IPS DF 6.9 (cell line): ENCODE results near the gene APOBEC3H.

ENCODE experiments used
- DNase-seq: peaks from one replicate; pipeline ENCODE4 v3.0.0-alpha.2; 2013; ENCODE audit warnings: low read depth, low spot score
- H3K27ac ChIP-seq: one replicate; pipeline ENCODE4 v1.5.1; 2013; ENCODE audit warnings: low read length, control low read depth
- H3K27me3 ChIP-seq: 2 replicates; pipeline ENCODE4 v1.6.1; 2013; ENCODE audit warnings: mild to moderate bottlenecking, low read length; ENCODE audit not compliant: control insufficient read depth, insufficient read depth
- H3K36me3 ChIP-seq: 2 replicates; pipeline ENCODE4 v1.6.1; 2013; ENCODE audit warnings: low read length; ENCODE audit not compliant: control insufficient read depth, insufficient read depth
- H3K4me1 ChIP-seq: 2 replicates; pipeline ENCODE4 v1.6.1; 2013; ENCODE audit warnings: low read length; ENCODE audit not compliant: control insufficient read depth, insufficient read depth
- H3K4me3 ChIP-seq: 2 replicates; pipeline ENCODE4 v1.5.1; 2013; ENCODE audit warnings: mild to moderate bottlenecking, low read length
- H3K9me3 ChIP-seq: 2 replicates; pipeline ENCODE4 v1.6.1; 2013; ENCODE audit warnings: low read length, inconsistent platforms; ENCODE audit not compliant: control insufficient read depth, insufficient read depth
- WGBS: extraction: QIAGEN DNeasy Blood & Tissue Kit; methylation state at CpG from one replicate; pipeline ENCODE4 v1.1.7; 2013; ENCODE audit warnings: mixed read lengths, missing lambda C conversion rate; ENCODE audit not compliant: insufficient read length, insufficient coverage; 5-methylcytosine and 5-hydroxymethylcytosine counted together

The APOBEC3H gene

DNA sequence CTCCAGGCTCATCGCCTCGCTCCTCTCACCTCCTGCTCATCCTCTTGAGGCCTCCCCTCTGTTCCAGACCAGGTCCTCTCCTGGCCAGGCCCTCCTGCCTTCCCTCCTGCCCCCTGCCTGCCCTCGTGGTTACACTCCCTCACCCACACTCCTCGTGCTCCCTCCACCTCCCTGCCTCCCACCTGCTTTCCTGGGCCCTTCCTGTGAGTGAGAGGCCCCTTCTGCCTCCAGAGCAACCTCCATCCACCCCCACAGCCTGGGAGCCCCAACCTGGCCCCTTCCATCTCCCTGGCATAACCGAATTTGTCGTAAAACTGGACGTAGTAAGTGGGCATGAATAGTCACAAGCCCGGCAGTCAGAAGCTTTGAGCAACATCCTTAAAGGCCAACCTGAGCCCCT lies 15.4 kb upstream of the APOBEC3H start:
- no CpG with 5 or more reads among the region's 8 CpGs for WGBS
- H3K27ac ChIP-seq: no peak overlapping the region
- no peaks in the 10 kb centered on the region for H3K9me3 ChIP-seq
- H3K36me3 ChIP-seq: no peaks in the 10 kb centered on the region
- no peaks in the 10 kb centered on the region for H3K27me3 ChIP-seq
- H3K4me3 ChIP-seq: no peak overlapping the region
- H3K4me1 ChIP-seq: peaks cover 1% of the 10 kb centered on the region; the same call in 1 of the 2 replicates
- DNase-seq: no peak

DNA sequence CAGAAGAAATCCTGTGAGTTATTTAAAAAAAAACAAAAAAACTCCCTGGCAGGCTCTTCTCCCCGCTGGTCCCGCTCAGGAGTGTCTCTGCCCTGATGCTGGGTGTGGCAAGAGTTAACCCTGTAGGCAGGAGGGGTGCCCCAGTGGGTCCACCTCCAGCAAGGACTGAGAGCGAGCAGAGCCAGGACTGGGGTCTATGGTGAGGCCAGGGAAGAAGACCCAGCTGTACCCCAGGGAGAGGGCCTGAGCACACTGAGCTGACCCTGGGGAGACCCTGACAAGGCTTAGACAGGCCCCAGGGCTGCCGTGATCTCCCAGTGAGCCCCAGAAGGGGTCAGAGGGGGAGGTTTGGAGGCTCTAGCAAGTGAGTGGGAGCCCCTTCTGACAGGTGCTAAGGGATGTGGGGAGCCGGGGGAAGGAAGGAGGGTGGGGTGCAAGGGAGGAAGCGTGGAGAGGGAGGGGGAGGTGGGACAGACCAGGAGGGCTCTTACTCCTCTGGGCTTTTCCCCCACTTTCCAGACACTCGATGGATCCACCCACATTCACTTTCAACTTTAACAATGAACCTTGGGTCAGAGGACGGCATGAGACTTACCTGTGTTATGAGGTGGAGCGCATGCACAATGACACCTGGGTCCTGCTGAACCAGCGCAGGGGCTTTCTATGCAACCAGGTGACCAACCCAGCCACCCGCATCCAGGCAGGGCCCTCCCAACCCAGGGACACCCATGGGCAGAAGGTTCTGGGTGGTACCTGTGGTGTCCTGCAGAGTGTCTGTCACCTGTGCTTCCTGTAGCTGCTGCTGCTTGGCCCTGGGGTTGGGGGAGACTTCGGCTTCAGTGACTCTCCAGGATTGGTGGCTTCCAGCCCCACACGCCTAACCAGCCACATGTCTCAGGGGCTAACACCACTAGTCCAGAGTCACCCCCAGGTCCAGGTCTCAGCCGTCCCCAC lies 13.6 kb upstream of the APOBEC3H start:
- no CpG with 5 or more reads among the region's 14 CpGs for WGBS
- DNase-seq: no peak
- Histone ChIP-seq H3K27me3 (no peaks in the 10 kb centered on the region), H3K27ac (no peak overlapping the region), H3K36me3 (no peaks in the 10 kb centered on the region), H3K4me3 (no peak overlapping the region), H3K9me3 (no peaks in the 10 kb centered on the region), H3K4me1 (peaks cover 2% of the 10 kb centered on the region)

DNA sequence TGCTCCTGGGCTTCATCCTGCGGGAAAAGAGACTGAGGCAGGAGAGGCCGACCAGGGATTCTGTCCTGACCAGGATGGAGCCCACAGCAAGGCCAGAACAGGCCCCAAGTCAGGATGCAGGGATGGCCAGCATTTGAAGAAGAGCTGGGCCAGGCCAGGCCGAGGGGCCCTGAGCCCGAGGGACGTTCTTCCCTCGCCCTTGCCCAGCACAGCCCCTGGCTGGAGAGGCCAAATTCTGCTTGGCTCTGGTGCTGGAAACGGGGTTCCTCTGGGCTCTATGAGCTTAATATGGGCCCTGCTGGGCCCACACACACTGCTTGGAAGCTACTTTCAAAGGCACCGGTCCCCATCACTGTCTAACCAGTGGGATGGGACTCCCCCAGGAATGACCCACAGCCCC lies 12.4 kb upstream of the APOBEC3H start:
- Histone ChIP-seq H3K9me3 (no peaks in the 10 kb centered on the region), H3K27me3 (no peaks in the 10 kb centered on the region), H3K4me3 (no peak overlapping the region), H3K4me1 (peaks cover 2% of the 10 kb centered on the region), H3K27ac (no peak overlapping the region), H3K36me3 (no peaks in the 10 kb centered on the region)
- no peak for DNase-seq
- WGBS: no CpG with 5 or more reads among the region's 8 CpGs

DNA sequence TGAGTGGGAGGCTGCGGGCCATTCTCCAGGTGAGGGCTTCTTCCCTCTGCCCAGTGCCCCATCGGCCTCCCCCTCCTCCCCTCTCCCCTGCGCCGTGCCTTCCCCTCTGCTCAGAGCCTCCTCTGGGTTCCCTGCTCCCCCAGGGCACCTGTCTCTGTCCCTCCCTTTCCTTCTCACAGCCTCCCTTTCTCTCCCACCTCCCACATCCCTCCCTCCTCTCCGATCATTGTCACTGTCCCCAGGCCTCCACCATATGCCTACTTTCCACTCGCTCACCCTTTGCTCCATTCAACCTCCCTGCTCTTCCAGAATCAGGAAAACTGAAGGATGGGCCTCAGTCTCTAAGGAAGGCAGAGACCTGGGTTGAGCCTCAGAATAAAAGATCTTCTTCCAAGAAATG lies 9.9 kb upstream of the APOBEC3H start:
- Histone ChIP-seq H3K36me3 (no peaks in the 10 kb centered on the region), H3K4me1 (peaks cover 2% of the 10 kb centered on the region), H3K27me3 (no peaks in the 10 kb centered on the region), H3K4me3 (no peak overlapping the region), H3K27ac (no peak overlapping the region), H3K9me3 (no peaks in the 10 kb centered on the region)
- WGBS: no CpG with 5 or more reads among the region's 6 CpGs
- no peak for DNase-seq

DNA sequence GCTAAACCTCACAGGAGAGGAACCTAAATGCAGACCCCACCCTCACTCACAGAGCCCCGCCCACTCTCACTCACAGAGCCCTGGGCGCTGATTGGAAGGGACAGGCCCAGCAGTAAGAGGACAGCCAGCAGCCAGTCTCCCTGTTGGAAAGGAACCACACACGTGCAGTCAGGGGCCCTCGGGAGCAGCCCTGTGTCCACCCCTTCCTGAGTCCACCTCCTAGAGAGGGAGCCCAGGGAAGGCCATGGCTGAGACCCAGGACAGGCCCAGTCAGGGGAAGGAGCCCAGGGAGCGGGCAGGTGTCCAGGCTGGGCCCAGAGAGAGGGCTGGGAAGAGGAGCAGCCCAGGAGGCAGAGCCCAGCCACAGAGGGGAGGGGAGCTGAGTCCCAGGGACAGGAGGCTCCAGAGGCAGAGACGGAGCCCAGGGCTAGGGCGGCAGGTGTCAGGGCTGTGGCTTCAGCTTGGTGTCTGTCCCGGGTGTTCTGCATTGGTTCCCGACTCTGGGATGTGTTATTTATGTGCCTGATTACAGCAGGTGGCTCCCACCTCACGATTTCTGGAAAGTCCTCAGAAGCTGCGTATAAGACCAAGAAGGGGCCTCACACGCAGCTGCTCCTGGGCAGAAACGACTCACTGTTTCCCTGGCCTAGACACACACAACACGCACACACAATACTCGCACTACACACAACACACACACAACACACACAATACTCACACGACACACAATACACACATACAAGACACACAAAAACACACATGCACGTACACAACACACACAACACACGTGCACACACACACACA lies 9.0 kb upstream of the APOBEC3H start:
- Histone ChIP-seq H3K27me3 (no peaks in the 10 kb centered on the region), H3K27ac (no peak overlapping the region), H3K4me1 (peaks cover 2% of the 10 kb centered on the region), H3K4me3 (no peak overlapping the region), H3K9me3 (no peaks in the 10 kb centered on the region), H3K36me3 (no peaks in the 10 kb centered on the region)
- DNase-seq: no peak
- WGBS: 100% methylated on average over 5 of the region's 18 CpGs

DNA sequence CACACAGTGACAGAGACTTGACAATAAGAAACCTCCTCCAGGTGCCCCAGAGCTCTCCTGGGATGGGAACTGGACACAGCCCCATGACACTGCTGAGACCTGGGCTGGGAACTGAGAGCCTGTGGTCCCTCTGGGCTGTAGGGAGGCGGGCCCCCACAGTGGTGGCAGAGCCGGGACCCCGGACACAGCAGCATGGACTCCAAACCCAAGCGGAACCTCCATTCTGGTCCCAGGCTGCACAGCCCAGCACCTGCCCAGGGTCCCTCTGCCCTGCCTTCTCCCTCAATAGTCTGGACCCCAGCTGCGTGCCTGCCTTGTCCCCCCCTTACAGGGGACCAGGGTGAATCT lies 8.4 kb upstream of the APOBEC3H start:
- DNase-seq: no peak
- Histone ChIP-seq H3K9me3 (no peaks in the 10 kb centered on the region), H3K36me3 (no peaks in the 10 kb centered on the region), H3K27me3 (no peaks in the 10 kb centered on the region), H3K4me1 (peaks cover 2% of the 10 kb centered on the region), H3K27ac (no peak overlapping the region), H3K4me3 (no peak overlapping the region)
- WGBS: no CpG with 5 or more reads among the region's 5 CpGs

DNA sequence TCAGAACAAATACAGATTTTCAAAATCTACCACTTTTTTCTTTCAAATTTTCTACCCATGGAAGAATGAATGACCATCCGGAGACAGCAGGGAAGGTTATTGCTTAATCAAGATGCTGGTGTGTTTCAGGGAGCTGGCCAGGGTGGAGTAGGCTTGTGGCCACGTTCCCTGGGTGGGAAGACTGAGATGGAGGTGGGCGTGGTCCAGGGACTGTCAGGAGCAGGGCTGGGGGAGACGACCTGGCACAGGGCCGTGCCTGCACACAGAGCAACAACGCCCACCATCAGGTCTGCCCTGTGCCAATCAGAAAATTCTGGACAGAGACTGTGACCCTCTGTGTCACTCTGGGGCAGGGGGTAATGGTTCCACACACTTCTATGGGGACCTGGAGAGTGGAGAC lies 7.1 kb upstream of the APOBEC3H start:
- no CpG with 5 or more reads among the region's 6 CpGs for WGBS
- Histone ChIP-seq H3K4me1 (peaks cover 2% of the 10 kb centered on the region), H3K27ac (no peak overlapping the region), H3K27me3 (no peaks in the 10 kb centered on the region), H3K36me3 (no peaks in the 10 kb centered on the region), H3K9me3 (no peaks in the 10 kb centered on the region), H3K4me3 (no peak overlapping the region)
- no peak for DNase-seq

DNA sequence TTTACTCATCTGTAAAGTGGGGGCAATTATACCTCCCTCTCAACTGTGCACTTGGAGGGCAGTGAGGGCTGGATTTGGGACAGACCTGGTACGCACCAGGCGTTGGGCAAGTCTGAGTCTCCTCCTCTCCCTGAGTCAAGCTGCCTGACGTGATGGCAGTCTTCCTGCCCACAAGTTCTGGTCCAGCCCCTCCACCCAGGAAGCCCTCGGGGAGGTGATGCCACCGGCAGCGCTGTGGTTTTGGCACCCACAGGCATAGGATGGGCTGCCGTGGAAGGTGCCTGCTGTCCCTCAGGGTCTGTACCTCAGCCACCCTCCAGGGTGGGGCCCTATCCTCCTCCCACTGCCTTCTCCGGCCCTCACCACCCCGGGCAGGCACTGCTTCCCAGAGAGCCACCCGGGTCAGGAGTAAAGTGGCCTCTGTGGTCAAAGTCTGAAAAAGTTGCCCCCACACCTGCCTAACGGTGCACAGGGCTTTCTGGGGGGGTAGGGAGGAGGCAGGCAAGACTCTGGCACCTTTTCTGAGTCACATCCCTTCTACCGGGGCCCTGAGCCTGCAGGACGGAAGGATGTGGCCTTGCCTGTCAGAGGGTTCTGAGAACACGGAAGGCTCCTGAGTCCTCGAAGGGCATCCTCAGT lies 6.5 kb upstream of the APOBEC3H start:
- no CpG with 5 or more reads among the region's 15 CpGs for WGBS
- Histone ChIP-seq H3K27ac (no peak overlapping the region), H3K4me1 (peaks cover 2% of the 10 kb centered on the region), H3K4me3 (no peak overlapping the region), H3K9me3 (no peaks in the 10 kb centered on the region), H3K36me3 (no peaks in the 10 kb centered on the region), H3K27me3 (no peaks in the 10 kb centered on the region)
- no peak for DNase-seq

DNA sequence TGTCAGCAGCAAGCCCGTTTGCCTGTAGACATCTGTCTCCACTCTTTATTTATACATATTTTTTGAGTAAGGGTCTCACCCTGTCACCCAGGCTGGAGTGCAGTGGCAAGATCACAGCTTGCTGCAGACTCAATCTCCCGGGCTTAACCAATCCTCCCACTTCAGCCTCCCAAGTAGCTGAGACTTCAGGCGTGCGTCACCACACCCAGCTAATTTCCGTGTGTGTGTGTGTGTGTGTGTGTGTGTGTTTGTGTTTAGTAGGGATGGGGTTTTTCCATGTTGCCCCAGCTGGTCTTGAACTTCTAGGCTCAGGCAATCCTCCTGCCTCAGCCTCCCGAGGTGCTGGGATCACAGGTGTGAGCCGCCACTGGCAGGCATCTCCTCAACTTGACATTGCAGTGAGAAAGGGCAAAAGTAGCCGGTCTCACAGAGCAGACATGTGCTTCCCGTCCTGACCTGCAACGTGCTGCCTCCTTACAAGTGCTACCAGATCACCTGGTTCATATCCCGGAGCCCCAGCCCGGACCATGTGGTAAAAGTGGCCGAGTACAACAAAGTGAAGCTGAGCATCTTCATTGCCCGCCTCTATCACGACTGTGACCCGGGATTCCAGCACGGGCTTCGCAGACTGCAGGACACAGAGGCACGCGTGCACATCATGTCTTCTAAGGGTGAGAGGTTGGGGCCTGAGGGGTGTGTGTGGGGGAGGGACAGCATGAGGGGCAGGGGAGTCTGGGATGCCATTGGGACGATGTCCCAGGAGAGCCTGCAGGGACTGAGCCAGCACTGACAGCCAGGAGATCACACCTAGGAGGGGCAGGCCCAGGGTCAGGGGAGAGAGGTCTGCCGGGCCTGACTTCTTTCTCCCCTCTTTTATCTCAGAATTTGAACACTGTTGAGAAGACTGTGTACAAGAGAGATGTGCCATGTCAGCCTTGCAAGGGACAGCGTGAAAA lies 5.6 kb upstream of the APOBEC3H start:
- no peak overlapping the region for H3K27ac ChIP-seq
- H3K27me3 ChIP-seq: no peaks in the 10 kb centered on the region
- H3K36me3 ChIP-seq: no peaks in the 10 kb centered on the region
- no peak for DNase-seq
- no CpG with 5 or more reads among the region's 23 CpGs for WGBS
- H3K9me3 ChIP-seq: no peaks in the 10 kb centered on the region
- H3K4me3 ChIP-seq: no peak overlapping the region
- H3K4me1 ChIP-seq: peaks cover 2% of the 10 kb centered on the region
